HG02885 (cell line): Measurements from ENCODE around the gene CEP20.

Experiments
- ATAC-seq: cut with Tn5 transposase; IDR thresholded peaks from one replicate; pipeline ENCODE4 v1.9.1; 2021; ENCODE audit warnings: mild to moderate bottlenecking; ENCODE audit not compliant: unreplicated experiment, poor library complexity

Gene CEP20

DNA sequence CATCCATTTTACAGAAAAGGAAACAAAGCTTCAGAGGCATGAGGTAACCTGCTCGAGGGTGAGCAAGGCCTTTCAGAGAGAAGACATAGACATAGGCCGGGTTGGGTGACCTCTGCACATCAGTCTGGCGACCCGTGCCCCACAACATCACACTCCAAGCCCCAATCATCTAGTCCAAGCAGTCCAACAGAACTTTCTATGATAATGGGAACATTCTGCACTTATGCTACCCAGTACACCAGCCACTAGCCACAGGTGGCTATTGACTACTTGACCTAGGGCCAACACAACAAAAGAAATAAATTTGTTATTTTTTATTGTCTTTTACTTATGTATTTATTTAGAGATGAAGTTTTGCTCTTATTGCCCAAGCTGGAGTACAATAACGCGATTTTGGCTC, 52.3 kb downstream of the CEP20 start:
- ATAC-seq = no peak

- no peak for ATAC-seq
Measured at GRCh38 chr16:15835136-15835878, 53.1 kb downstream of the CEP20 start.

DNA sequence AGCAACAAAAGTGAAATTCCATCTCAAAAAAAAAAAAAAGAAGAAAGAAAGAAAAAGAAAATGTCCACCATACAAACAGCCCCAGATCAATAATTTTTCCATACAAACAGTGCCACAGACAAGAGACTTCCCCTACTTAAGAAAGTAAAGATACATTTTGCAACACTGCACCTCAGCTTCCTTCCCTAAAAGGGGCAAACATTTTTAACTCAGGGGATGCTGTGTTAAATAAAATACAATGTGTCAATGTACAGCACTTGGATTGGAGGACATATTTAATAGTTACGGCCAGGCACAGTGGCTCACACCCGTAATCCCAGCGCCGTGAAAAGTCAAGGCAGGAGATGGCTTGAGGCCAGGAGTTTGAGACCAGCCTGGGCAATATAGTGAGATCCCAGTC, 53.9 kb downstream of the CEP20 start:
- ATAC-seq = no peak

- ATAC-seq = no peak
Measured at GRCh38 chr16:15833541-15833940, 54.9 kb downstream of the CEP20 start.

GRCh38 chr16:15832241-15832640, 56.2 kb downstream of the CEP20 start:
- no peak for ATAC-seq

DNA sequence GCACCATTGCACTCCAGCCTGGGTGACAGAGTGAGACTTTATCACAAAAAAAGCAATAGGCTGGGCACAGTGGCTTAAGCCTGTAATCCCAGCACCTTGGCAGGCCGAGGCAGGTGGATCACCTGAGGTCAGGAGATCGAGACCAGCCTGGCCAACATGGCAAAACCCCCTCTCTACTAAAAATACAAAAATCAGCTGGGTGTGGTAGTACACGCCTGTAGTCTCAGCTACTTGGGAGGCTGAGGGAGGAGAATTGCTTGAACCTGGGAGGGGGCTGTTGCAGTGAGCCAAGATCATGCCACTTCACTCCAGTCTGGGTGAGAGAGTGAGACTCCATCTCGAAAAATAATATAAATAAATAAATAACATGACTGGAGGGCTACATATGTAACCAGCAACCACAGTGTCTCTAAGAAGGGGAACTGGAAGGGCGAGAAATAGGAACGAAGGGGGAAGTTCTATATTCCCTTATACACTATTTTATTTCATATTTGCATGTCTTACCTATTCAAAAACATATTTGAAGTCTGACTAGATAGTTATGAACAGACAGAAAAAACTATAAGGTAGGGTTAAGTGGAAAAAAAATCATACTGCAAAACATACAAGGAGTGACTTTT, 57.5 kb downstream of the CEP20 start:
- ATAC-seq = no peak

- no peak for ATAC-seq
Measured at GRCh38 chr16:15829460-15829859, 58.9 kb downstream of the CEP20 start.

DNA sequence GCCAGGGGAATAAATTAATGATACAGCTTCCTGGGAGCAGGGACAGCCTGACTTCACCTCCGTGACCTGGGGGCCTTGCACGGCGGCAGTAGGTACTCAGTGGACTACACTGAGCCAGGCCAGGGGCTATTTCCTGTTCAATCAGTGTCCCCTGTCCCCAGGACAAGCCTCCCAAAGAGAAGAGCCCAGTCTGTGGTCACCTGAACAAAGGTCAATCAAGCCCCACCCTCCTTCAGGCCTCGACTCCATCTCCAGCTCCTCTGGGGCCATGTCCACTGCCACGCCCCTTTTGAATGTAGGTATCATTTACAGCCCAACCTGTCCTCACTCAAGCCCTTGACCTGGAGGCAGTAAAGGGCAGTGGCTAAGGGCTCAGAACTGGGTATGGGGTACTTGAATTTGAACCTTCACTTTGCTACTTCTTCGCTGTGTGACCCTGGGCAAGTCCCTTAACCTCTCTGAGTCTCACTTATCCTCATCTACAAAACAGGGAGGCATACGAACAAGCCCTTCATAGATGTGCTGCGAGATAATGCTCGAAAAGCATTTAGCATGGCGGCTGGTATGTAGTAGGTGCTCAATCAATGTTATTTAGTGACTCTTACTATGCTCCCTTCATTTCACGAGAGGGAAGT, 60.6 kb downstream of the CEP20 start:
- ATAC-seq = no peak

- no peak for ATAC-seq
Measured at GRCh38 chr16:15827299-15827698, 61.1 kb downstream of the CEP20 start.

DNA sequence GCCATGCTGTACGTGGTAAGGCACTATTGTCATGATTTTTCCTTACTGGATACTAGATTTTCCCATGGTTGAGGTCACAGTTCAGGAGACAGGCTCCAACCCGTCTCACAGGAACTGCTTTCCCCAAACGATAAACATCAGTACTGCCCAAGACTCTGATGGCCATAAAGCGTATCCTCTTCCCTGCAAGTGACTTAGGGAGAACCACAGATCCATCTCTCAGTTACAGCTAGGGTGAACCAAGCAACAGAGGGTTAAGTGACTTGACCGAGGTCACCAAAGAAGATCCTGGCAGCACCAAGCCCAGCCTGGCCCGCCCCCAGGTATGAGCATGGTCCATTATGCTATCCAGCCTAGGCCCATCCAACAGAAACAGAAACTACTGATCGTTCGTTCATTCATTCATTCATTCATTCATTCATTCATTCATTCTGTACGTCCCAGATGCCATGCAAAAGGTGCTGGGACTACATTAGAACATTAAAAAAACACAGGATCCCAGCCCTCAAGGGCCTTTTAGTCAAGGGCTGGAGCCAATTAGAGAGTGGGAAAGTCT, 62.6 kb downstream of the CEP20 start:
- no peak for ATAC-seq

- ATAC-seq = no peak
Measured at GRCh38 chr16:15822957-15823356, 65.4 kb downstream of the CEP20 start.

DNA sequence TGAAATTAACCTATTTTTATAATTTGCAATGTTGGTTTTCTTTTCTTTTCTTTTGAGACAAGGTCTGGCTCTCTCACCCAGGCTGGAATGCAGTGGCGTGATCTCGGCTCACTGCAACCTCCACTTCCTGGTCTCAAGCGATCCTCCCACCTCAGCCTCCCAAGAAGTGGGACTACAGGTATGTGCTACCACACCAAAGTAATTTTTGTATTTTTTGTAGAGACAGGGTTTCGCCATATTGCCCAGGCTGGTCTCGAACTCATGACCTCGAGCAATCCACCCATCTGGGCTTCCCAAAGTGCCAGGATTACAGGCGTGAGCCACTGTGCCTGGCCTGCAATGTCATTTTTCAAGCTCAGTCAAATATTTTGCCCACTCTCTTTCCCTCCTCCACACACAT, 67.6 kb downstream of the CEP20 start:
- no peak for ATAC-seq

- ATAC-seq = no peak
Measured at GRCh38 chr16:15819046-15819445, 69.4 kb downstream of the CEP20 start.

DNA sequence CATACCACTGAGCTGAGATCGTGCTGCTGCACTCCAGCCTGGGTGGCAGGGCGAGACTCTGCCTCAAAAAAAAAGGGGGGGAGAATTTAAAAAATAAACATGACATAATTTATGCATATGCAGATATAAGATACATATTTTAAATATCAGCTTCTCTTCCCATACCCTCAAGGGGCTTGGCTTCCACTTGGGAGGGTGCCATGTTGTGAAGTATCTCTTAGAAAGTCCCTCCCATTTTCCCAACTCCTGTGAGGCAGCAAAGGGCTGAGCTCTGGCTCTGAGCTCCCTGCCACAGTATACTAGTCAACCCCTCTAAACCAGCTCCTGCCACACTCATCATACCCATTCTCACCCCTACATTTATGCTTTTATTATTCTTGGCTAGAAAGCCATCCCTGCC, 71.0 kb downstream of the CEP20 start:
- ATAC-seq = no peak

- ATAC-seq = no peak
Measured at GRCh38 chr16:15816228-15816627, 72.2 kb downstream of the CEP20 start.
